Measurements from ENCODE around the gene SLC9A3.

- TF ChIP-seq CTCF (IDR thresholded peaks at IDR 0.05): no peak
- no peak for TF ChIP-seq POLR2AphosphoS5 (IDR thresholded peaks at IDR 0.05)
- TF ChIP-seq POLR2A (IDR thresholded peaks at IDR 0.05; ENCODE audit: low read depth): no peak
- no peak for TF ChIP-seq EP300 (IDR thresholded peaks at IDR 0.05)
Measured at GRCh38 chr5:520850-521226, 3.4 kb downstream of the SLC9A3 start.

Measured in esophagus muscularis mucosa (tissue), 4 donors.